Dermis microvascular lymphatic vessel endothelial cell (primary cell): ENCODE results near the gene OR6C68. TPM values are rescaled to one million over a fixed set of nuclear protein-coding genes. Genes with fewer than 3 reads are reported as not detected.
"Not testable (repeated sequence)": the region's sequence is repeated elsewhere in the genome, so short reads cannot be mapped to it uniquely, and the experiment has no call there.

Experiments used
- DNase-seq, 2 donors: peaks; one replicate each; pipeline versions ENCODE4 v3.0.0 to v3.0.0-alpha.2; 2010; ENCODE audit warnings: low read depth in 2 of 2
- total RNA-seq: library from RNA; depleted of rRNA; stranded (reverse); fragments of >200 nt; gene quantifications from 2 replicates; pipeline ENCODE4 v1.2.1, GENCODE V29; 2014

OR6C68 gene
- not detected in 2 replicates for total RNA-seq

DNA sequence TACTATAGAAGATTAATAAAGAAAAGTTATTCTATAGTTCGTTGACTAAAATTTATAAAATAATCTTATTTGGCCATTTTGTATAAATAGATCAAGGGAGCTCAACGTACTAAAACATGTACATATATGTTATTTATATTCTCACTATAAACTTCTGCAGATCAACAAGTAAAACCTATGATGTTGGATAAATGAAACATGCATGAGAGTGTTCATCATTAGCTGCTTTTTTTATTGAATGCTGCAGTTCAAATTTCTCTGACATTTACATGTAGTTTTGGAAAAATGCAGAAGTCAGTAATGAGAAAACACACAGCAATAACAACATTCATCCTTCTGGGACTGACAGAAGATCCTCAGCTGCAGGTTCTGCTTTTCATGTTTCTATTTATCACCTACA is at the start of gene OR6C68:
Gene OR6C68, plus strand, starts transcription at position 301 of the 400 bp plus-strand sequence. Its CDS starts 0 bp downstream, at position 301.
- no peak for DNase-seq

DNA sequence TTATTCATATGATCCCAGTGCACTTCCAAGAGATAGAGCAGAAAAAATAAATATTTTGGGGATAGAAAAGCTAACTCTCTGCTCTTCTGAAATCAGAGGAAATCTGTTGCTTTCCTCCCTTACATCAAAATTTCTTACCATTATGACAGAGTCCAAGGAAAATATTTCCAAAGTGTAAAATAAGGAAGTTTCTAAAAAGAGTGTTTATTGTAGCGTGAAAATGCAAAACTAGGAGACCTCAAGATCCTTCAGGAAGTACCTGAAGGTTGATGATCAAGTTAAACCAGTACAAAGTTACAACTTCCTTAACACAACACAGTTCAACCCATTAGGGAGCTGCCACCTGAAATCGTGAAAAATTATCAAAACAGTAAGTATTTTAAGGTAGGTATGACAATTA is 48.4 kb upstream of the OR6C68 start, which contains the start of gene OR6C2:
Gene OR6C2, plus strand, starts transcription at position 301 of the 400 bp plus-strand sequence. CDS start 8,138 bp downstream, outside the sequence.
- no peak for DNase-seq

DNA sequence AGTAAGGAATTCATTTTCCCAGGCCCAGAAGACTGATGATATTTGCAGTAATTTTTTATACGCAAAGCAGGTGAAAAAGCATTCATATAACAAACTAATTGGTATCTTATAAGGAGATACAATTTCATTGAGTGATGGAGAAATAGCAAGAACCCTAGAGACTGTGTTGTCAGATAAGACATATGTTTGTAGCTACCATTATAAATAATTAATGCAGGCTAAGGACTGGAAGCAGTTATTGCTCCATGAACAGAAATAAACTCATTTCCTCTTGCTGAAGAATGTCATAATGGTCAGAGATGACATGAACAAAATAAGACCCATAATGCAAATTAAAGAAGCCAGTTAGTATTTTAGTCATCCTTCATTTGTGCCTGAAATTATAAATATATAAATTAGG is 46.8 kb upstream of the OR6C68 start:
- DNase-seq = no peak

DNA sequence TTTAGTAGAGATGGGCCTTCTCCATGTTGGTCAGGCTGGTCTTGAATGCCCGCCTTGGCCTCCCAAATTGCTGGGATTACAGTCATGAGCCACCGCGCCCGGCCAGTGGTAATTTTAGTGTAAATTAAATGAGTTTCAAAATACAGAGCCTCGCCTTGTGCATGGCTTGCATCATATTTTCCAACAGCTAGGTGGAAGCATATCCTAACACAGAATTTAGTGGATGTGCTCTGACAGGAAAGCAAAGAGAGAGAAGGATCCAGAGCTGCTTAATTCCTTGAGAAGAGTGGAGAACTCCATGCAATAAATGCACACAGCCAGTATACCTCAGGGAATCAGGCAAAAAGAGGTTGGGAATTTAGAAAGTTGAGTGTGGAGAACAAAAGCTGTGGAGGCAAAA is 45.9 kb upstream of the OR6C68 start:
- no peak for DNase-seq

DNA sequence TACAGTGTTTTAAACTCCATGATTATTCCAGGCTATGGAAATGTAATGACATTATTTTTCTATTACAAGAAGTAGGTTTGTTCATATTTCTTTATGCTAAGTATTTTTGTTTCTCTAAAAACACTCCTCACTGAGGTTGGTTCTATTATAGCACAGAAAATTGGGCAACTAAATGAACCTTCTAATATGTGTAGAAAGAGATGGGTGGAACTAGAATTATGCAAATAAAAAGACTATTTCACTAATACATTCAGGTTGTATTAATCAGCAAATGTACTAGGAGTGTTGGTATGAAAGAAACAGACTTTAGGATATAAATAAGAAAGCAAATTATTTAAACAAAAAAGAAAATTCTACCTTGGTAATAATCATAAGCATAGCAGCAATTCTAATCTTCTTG is 43.4 kb upstream of the OR6C68 start:
- no peak for DNase-seq

DNA sequence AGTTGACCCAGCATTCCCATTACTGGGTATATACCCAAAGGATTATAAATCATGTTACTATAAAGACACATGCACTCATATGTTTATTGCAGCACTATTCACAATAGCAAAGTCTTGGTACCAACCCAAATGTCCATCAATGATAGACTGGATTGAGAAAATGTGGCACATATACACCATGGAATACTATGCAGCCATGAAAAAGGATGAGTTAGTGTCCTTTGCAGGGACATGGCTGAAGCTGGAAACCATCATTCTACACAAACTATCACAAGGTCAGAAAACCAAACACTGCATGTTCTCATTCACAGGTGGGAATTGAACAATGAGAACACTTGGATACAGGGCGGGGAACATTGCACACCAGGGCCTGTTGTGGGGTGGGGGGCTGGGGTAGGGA is 27.3 kb upstream of the OR6C68 start:
- not testable (repeated sequence) for DNase-seq

DNA sequence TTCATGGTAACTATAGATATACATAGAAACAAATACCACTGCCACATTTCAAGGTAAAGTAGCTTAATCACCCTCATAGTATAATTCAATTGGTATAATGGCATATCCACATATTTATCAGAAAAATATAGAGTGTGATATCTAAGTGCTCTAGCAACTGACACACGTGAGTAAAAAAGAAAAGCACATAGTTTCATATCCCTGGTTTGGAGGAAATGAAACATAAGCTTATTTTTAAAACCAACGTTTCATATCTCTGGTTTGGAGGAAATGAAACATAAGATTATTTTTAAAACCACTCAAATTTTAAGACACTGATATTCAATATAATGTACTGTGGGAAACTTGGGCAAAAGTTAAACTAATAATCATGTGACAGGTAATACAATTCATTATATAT is 24.3 kb upstream of the OR6C68 start:
- DNase-seq = no peak

DNA sequence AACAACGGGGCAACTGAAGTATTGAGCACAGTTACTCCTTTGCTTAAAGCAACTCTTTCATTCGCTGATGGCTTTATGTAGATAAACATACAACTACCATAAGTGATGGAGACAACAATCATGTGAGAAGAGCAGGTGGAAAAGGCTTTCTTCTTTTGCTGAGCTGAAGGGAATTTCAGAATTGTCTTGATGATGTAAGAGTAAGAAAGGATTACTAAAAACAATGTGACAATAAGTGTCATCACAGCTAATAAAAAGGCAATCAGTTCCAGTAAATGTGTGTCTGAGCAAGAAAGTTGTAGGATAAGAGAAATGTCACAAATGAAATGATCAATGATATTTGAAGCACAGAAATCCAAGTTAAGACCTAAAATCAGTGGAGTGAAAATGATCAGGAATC is 22.9 kb upstream of the OR6C68 start:
- DNase-seq = no peak

DNA sequence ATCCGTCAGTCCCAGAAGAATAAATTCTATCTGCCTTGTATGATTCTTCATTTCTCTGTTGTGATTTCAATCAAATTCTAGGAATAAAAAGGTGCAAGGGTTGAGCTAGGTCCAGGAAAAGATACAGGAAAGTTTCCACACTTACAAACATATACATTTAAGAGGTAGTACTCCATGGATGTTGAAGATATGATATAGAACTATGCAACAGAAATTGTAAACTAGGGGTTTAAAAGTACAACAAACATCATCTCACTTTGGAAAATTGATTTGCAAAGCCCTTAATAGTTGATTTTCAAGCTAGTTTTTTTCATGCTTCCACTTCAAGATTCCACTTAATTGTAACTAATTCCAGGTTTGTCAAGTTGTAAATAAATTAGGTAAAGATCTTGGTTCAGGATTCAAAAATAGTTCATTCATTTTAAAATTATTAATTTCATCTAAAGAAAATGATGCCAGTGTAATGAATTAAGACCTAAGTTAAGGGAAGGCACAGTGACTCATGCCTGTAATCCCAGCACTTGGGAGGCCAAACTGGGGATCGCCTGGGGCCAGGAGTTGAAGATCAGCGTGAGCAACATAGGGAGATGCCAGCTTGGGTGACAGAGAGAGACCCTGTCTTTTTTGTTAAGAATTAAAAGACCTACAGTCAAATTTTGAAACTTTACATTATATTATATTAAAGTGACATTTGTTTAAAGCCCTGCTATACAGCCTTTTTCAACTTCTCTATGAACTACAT is 21.9 kb upstream of the OR6C68 start, which contains the start of gene OR6C70:
Gene OR6C70, minus strand, starts transcription at position 51 of the 742 bp plus-strand sequence. Its CDS starts 0 bp downstream, at position 51.
- no peak for DNase-seq

DNA sequence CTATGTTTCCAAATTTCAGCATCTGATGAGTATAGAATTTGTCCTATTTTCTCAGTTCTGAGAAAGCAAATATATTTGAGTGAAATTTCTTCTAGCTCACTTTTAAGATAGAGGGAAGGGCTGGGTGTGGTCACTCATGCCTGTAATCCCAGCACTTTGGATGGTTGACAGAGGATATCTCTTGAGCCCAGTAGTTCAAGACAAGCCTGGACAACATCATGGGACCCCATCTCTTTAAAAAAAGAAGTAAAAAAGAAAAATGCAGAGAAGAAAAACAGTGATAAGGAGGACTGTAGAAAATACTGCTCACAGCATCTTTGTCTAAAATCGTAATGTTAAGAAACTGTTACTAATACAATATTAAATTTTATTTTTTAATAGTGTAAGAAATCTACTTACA is 19.9 kb upstream of the OR6C68 start:
- no peak for DNase-seq

DNA sequence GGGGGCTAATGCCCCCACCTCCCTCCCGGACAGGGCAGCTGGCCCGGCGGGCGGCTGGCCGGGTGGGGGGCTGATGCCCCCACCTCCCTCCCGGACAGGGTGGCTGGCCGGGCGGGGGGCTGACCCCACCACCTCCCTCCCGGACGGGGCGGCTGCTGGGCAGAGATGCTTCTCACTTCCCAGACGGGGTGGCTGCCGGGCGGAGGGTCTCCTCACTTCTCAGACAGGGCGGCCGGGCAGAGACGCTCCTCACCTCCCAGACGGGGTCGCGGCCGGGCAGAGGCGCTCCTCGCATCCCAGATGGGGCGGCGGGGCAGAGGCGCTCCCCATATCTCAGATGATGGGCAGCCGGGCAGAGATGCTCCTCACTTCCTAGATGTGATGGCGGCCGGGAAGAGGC is 13.0 kb upstream of the OR6C68 start:
- not testable (repeated sequence) for DNase-seq

DNA sequence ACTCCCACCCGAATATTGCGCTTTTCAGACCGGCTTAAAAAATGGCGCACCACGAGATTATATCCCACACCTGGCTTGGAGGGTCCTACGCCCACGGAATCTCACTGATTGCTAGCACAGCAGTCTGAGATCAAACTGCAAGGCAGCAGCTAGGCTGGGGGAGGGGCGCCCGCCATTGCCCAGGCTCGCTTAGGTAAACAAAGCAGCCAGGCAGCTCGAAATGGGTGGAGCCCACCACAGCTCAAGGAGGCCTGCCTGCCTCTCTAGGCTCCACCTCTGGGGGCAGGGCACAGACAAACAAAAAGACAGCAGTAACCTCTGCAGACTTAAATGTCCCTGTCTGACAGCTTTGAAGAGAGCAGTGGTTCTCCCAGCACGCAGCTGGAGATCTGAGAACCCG is 7.9 kb upstream of the OR6C68 start:
- DNase-seq = not testable (repeated sequence)

DNA sequence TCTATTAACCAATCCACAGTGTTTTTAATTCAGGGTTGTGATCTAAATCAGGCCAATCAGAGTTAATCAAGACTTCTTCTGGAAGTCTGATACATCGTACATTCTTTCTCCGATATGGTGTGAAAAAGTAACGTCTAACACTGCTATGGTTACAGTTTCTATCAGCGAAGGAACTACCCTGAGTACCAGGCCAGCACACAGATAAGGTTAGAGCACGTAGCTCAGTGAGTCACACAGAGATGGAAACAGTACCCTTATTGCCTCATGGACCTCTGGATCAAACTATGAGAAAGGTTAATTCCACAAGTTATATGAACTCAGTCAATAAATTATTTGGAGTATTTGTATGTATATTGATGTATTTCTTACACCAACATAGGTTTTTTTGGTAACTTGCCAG is 3.3 kb downstream of the OR6C68 start:
- no peak for DNase-seq

DNA sequence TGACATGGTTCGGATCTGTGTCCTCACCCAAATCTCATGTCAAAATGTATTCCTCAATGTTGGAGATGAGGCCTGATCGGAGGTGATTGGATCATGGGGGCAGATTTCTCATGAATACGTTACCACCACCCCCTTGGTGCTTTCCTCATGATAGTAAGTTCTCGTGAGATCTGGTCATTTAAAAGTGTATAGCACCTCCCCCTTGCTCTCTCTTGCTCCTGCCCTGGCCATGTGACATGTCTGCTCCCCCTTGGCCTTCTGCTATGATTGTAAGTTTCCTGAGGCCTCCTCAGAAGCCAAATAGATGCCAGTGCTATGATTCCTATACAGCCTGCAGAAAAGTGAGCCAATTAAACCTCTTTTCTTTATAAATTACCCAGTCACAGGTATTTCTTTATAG is 7.1 kb downstream of the OR6C68 start:
- no peak for DNase-seq

DNA sequence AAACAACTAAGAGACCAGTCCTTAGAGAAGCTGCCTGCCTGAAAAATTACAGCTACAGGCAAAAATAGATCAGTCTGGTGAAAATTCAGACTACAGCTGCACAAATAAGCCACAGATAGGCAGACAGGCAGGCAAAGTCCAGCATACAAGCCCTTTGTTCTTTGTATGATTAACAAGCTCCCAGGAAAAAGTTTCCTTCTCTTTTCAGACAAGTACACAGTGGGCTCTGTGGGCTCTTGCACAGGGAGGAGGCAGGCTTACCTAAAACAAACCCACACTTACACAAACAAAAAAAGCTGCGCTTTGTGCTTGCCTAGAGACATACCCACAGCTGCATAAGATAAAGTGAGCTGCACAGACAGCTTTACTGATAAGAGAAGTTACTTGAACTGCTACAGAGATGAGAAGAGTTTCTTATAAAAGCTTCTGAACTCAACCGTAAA is 7.7 kb downstream of the OR6C68 start:
- no peak for DNase-seq

DNA sequence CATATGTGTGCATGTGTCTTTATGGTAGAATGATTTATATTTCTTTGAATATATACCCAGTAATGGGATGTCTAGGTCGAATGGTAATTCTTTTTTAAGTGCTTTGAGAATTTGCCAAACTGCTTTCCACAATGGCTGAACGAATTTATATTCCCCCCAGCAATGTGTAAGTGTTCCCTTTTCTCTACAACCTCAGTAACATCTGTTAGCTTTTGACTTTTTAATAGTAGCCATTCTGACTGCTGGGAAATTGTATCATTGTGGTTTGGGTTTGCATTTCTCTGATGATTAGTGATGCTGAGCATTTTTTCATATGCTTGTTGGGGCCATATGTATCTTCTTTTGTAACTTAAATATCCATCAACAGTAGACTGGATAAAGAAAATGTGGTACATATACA is 9.4 kb downstream of the OR6C68 start:
- DNase-seq = no peak

DNA sequence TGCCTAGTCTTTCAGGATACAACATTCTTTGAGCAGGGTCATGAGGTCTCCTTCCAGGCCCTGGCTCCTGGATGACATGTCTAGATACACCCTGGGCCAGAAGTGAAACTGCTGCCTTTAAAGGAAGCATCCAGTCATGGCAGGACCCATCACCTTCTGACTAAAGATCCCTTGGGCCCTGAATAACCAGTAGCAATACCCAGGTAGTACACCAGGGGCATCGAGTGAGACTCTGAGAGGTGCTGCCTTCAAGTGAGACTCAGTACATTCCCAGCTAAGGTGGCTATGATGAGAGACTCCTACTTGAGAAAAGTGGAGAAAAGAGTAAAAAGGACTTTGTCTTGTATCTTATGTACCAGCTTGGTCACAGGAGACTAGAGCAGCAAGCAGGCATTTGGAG is 23.5 kb downstream of the OR6C68 start:
- no peak for DNase-seq

DNA sequence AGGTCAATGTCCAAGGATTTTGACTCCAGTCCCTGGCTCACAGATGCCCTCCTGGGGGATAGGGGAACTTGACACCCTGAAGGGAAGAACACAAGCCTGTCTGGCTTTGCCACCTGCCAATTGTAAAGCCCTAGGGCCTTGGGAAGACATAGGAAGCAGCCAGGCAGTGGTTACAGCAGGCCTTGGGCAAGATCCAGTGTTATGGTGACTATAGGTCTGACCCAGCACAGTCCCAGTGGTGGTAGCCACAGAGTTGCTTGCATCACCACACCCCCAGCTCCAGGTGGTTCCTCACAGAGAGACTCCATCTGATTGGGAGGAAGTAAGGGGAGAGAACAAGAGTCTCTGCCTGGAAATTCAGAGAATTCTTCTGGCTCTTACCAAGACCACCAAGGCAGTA is 24.2 kb downstream of the OR6C68 start:
- no peak for DNase-seq

Other genes starting within 250 kb of the OR6C68 start
- gene OR6C74, start 247.8 kb upstream of the OR6C68 start, total RNA-seq = not detected in 2 replicates
- gene OR6C6, start 195.8 kb upstream of the OR6C68 start, total RNA-seq = not detected in 2 replicates
- gene OR6C1, start 178.0 kb upstream of the OR6C68 start, total RNA-seq = not detected in 2 replicates
- not detected in 2 replicates for gene OR6C3, start 161.6 kb upstream of the OR6C68 start, total RNA-seq
- not detected in 2 replicates for gene OR6C75, start 129.4 kb upstream of the OR6C68 start, total RNA-seq
- gene OR6C65, start 91.8 kb upstream of the OR6C68 start, total RNA-seq = not detected in 2 replicates
- gene OR6C76, start 66.1 kb upstream of the OR6C68 start, total RNA-seq = not detected in 2 replicates
- gene OR6C2, start 48.3 kb upstream of the OR6C68 start, total RNA-seq = not detected in 2 replicates
- not detected in 2 replicates for gene OR6C70, start 22.2 kb upstream of the OR6C68 start, total RNA-seq
- gene OR6C4, start 57.2 kb downstream of the OR6C68 start, total RNA-seq = not detected in 2 replicates
- not detected in 2 replicates for gene OR2AP1, start 80.1 kb downstream of the OR6C68 start, total RNA-seq
- not detected in 2 replicates for gene OR10P1, start 144.5 kb downstream of the OR6C68 start, total RNA-seq
- 0.13 and 0.26 TPM in 2 replicates for gene ITGA7, start 215.5 kb downstream of the OR6C68 start, total RNA-seq
- 56.2 and 59.9 TPM in 2 replicates for gene BLOC1S1, start 223.7 kb downstream of the OR6C68 start, total RNA-seq
- 0.13 and 0.63 TPM in 2 replicates for gene RDH5, start 228.0 kb downstream of the OR6C68 start, total RNA-seq
- gene CD63, start 236.6 kb downstream of the OR6C68 start, total RNA-seq = 1,084 and 1,362 TPM in 2 replicates